SK-MEL-5 (cell line): ENCODE data around the gene TLCD3A. TPM values are rescaled to one million over a fixed set of nuclear protein-coding genes. Genes with fewer than 3 reads are reported as not detected.
A peak's percentile ranks its signal among the peaks of the same experiment; 100 is the strongest.

Experiments
- DNase-seq: peaks from one replicate; pipeline ENCODE4 v3.0.0-alpha.2; 2016; ENCODE audit warnings: low read depth, low spot score
- in situ Hi-C: cut with HindIII; loops from 2 replicates; pipeline ENCODE4 v1.10.0; 2016; ENCODE audit warnings: low sequenced_read_pairs, high pct_unique_total_duplicates, low pct_unique_long_range_greater_than_20kb
- total RNA-seq: library from RNA; depleted of rRNA; stranded (reverse); fragments of >200 nt; shearing (Covaris generic); gene quantifications from 2 replicates; pipeline ENCODE4 v1.2.3, GENCODE V29; 2014

The TLCD3A gene
- total RNA-seq, 1 experiment from 2014 or later, result 23.2 TPM

DNA sequence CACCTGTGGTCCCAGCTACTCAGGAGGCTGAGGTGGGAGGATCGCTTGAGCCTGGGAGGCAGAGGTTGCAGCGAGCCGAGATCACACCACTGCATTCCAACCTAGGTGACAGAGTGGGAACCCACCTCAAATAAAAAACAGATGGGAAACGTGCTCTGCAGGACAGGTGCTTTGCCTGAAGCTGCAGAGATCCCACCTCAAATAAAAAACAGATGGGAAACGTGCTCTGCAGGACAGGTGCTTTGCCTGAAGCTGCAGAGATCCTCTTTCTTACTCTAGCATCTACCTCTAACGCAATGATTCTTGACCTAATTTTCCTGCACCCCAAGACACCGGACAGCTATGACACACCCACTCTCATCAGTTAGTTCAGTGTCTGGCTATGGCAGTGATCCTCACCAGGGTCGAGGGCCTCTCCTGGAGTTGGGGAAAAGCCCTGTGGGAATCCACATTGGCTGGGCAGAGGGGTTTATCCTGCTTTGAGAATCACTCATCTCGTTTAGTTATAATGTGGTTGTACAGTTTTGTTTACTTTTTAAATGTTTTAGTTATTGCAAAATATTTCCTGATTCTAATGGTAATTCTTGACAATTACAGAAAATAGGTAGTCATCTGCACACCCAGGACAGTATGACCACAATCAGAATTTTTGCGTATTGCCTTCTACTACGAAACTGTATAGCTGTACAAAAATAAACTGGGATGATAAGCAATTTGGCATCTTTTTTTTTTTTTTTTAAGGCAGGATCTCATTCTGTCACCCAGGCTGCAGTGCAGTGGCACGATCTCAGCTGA, 29.1 kb upstream of the TLCD3A start:
- in situ Hi-C loops, result no loop called here
- DNase-seq, result no peak

DNA sequence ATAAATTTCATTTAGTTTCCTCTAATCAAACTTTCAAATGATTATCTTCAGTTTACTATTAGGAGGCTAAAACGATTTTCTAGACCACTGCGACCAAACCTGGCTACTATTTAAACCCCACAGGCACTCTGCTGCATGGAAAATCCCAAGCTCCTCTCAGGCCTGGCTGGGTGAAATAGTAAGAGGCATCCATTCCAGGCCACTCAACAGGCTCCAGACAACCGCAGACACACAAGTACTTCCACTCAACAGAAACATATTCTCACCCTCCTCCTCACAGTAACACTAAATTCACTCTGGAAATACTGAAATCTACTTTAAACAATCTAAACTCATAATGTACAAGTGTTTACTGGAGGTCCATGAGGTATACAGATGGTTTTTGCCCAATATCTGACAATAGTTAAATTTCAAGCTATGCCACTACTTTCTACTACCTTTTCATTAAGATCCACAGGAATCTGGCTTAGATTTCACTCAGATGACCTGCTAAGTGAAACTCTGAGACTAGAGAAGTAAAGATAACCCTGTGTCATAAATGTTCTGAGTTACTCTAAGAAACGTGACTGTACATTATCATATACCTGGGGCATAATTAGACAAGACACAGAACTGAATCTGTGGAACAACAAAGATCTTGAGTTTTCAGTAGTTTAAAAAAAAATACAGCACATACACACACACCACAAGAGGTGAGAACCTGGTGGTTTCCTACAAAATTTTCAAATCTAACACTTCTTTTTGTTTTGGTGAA, 28.1 kb upstream of the TLCD3A start:
- in situ Hi-C loops, result no loop called here

DNA sequence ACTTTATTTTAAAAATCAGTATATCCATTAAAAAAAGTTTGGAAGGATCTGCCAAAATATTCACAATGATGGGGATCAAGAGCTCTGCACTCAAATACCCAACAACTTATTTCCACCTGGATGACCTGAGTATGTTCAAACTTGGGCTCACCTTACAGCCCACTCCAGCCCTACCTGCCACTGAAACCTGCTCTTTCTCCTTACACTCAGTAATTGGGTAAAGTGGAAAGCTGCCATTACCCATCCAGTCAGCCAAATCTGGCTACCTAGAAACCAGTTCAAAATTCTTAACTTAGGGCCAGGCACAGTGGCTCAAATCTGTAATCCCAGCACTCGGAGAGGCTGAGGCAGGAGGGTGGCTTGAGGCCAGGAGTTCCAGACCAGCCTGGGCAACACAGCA, 27.4 kb upstream of the TLCD3A start:
- in situ Hi-C loops, result no loop called here
- no peak for DNase-seq

More for the DNA sequence above, 28.1 kb upstream of the TLCD3A start:
- DNase-seq, result no peak

DNA sequence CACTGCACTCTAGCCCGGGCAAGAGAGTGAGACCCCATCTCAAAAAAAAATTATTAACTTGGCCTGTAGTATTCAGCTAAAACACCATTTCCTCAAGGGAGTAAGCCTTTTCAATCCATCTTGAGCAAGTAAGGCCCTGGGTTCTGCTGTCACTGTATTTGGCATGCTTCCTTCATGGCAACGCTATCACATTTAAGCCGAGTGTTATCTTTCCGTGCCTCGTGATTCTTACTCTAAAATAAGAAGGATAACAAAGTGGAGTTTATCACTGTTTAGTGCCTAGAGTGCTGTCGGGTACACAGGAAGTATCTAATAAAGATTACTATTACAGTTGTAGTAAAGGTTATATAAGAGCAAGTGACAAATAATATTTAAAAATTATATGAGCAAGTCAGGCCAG, 26.5 kb upstream of the TLCD3A start:
- in situ Hi-C loops, result no loop called here
- no peak for DNase-seq

DNA sequence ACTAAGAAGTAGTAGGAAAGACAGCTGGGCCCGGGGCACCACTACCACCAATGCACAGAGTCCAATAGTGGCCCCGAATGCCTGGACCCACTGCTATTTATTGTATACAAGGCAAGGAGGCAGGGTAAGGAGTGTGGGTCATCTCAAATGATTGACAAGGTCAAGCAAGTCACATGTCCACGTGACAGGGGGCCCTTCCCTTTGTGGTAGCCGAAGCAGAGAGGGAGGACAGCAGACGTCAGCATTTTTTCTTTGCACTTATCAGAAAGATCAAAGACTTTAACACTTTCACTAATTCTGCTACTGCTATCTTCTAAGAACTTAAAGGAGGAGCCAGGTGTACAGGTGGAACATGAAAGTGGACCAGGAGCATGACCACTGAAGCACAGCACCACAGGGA, 24.3 kb upstream of the TLCD3A start:
- DNase-seq, result no peak
- in situ Hi-C loops, result no loop called here

DNA sequence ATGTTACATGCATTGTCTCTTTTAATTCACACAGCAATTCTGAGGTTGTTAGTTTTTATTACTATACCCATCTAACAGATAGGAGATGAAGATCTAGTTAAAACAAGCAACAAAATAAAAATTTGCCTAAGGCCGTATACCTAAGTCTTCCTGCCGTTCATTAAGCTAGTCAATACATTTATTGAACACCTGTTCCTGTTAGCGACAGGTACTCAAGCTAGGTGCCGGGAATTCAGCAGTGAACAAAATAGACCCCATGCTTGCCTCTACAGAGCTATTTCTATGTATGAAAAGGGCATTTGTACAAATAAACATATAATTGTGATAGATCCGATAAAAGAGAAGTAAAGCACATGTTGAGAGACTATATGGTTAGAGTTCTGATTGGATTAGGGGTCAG, 14.3 kb upstream of the TLCD3A start:
- in situ Hi-C loops, result no loop called here

DNA sequence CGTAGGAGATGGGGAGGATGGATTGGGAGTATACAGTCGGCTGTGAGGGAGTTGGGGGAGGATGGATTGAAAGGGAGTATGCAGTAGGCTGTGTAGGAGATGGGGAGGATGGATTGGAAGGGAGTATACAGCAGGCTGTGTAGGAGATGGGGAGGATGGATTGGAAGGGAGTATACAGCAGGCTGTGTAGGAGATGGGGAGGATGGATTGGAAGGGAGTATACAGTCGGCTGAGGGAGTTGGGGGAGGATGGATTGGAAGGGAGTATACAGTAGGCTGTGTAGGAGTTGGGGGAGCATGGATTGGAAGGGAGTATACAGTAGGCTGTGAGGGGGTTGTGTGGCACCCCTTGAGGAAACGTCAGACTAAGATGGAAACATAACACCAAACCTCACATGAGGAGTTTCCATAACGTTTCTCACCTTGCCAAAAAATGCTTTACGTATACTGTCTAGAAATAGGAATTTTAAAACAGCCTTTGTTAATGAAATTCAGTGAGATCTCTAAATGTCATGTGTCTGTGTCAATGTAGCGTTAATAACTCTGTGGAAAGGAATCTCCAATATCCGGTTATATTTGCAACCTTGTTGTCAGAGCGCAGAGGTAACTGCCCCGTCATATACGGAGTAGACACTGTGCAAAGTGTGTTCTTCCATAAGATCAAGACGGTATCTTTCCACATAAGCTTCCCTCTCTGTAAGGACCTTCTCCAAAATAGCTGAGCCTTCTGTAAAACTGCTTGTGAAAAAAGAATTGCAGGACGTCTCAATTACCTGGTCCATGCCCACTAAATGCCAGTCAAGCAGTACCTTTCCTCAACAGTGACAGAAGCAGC, 11.5 kb upstream of the TLCD3A start:
- in situ Hi-C loops, result no loop called here

More for the DNA sequence above, 14.3 kb upstream of the TLCD3A start:
- DNase-seq, result no peak

DNA sequence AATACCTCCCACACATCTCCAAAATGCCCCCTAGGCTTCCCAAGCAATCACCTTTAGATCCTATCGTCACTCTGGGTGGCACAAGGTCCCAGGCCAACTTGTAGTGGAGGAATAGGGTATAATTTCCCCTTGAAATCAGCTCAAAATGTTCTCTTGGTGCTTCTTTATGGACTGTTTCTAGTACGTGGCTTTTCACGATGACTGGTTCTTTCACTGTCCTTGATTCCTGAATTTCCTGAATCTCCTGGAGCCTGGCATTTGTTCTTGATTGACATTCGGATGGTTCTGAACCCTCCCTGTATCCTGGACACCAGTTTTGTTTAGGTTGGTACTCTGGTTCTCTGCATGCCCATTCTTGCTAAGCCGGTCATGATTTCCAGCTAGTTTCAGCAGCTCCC, 10.9 kb upstream of the TLCD3A start:
- DNase-seq, result no peak
- in situ Hi-C loops, result no loop called here

More for the DNA sequence above, 11.5 kb upstream of the TLCD3A start:
- DNase-seq, result no peak

DNA sequence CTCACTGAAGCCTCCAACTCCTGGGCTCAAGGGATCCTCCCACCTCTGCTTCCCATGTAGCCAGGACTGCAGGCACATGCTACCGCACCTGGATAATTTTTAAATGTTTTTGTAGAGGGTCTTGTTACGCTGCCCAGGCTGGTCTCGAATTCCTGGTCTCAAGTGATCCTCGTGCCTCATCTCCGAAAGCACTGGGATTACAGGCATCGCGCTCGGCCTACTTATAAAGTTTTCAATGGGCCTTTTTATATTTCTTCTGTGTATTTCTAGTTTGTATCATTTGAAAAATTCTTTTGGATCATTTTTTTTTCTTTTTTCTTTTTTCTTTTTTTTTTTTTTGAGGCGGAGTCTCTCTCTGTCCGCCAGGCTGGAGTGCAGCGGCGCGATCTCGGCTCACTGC, 7.3 kb upstream of the TLCD3A start:
- in situ Hi-C loops, result no loop called here
- DNase-seq, result no peak

DNA sequence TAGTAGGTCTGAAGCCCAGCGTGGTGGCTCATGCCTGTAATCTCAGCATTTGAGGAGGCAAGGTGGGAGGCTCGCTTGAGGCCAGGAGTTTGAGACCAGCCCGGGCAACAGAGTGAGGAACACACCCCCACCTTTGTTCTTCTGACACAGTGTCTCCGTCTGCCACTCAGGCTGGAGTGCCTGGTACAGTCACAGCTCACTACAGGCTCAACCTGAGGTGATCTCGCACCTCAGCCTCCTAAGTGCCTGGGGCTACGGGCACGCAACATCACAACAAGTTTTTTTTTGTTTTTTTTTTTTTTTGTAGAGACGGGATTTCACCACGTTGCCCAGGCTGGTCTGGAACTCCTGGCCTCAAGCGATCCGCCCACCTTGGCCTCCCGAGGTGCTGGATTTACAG, 6.7 kb upstream of the TLCD3A start:
- in situ Hi-C loops, result no loop called here
- no peak for DNase-seq

DNA sequence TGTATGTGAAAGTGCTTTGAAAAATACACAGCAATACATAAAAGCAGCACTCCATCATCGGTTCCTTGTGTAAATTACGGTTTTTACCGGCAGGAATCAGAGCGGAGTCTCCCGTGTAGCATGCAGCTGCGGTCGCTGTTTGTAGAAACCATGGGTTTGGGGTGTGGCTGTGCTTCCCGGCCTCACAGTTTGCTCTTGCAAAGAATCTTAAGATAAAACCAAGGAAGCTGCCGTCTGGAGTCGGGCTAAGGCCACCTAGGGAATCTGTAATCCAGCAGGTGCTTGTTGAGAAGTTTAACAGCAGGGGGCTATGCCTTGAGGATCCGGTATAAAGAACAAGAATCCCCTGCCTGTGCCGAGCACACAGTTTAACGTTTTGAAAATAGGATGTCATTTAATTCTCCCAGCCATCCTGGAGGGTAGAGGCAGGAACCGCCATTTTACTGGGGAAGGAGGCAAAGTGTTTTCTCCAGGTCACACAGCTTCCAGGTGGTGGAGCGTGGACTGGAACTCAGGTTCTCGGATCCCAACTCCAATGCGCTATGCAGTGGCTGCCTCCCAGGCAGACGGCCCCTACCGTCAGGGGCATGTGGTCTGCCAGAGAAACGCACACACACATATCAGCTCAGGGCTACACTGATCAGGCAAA, 6.0 kb upstream of the TLCD3A start:
- in situ Hi-C loops, result no loop called here
- no peak for DNase-seq

DNA sequence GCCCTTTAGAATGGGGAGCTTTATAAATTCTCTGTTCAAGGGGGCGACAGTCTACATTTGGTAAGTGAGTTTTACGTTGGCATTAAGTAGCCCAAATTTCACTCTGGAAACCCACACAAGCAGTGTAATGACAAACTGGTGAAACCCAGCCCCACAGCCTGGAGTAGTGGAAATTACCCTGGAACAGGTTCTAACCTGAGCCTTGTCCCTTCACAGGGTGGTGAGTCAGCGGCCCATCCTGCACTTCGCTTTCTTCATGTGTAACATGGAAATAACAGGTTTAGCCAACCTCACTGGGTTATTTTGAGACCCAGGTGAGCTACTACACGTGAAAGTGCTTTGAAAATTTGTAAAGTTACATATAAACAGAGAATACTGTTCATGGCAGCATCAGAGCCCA, 3.5 kb upstream of the TLCD3A start:
- DNase-seq, result no peak
- in situ Hi-C loops, result no loop called here

DNA sequence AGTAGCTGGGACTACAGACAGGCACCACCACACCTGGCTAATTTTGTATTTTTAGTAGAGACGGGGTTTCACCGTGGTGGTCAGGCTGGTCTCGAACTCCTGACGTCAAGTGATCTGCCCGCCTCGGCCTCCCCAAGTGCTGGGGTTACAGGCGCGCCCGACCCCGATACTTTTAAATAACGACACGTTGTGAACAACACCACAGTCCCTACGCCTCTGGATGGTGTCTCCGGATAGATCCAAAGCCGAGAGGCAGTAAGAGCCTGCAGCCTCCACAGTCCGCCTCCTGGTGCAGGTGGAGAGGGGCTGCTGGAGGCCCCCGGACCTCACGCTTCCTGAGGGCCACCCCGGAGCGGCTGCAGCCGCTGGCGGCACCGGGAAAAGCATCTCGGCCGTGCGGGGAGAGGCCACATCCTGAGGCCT, 741 bp upstream of the TLCD3A start:
- in situ Hi-C loops, result no loop called here

DNA sequence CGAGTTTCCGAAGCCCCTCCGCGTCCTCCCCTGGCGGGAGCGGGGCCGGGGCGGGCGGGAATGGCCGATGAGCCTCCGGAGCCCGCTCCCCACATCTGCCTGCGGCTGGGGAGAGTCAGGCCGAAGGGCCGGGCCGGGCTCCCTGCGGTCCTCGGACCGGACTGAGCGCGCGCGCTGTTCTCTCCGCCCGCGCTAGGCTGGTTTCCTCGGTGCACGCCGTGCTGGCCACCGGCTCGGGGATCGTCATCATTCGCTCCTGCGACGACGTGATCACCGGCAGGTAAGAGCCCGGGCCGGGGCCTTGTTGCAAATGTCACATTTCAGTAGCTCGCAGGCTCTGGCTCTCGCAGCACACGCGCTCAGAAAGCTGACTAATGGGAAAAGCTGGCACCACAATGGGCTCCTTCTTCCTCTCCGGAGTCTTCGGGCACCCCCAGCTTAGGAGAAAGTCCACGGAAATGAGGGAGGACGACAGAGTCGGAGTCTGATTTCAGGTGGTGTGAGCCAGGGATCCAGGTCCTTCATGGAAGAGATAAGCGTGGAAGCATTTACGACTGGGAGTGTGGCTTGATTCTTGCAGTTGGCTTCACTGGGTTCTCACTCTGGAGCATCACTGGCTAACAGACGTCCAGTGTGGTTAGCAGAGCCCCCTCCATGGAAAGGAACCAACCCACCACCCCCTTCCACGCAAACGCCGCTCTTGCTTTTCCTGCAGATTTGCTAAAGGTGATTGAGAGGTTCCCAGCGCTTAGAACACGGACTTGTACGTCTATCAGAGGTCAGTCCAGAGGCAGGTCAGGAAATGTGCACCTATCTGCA, 715 bp downstream of the TLCD3A start:
- DNase-seq, result peak; percentile 46
- in situ Hi-C loops, result no loop called here

More for the DNA sequence above, 741 bp upstream of the TLCD3A start:
- DNase-seq, result no peak

DNA sequence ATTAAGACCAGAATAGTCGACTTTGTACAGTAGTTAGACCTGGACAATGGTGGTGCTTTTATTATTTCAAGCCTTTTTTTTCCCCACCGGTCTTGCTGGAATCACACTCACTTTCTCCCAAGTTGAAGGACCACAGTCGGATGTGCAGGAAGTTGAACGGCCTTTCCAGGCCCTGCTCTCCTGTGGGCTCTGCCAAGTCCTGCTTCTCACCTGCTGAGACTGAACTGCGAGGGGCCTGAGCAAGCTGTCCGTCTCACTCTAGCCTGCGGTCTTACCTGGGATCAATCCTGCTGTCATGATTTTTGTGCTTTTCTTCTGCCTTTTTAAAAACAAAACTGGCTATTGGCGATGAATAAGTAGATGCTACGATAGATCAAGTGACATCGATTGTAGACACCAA, 1.3 kb downstream of the TLCD3A start:
- DNase-seq, result no peak

DNA sequence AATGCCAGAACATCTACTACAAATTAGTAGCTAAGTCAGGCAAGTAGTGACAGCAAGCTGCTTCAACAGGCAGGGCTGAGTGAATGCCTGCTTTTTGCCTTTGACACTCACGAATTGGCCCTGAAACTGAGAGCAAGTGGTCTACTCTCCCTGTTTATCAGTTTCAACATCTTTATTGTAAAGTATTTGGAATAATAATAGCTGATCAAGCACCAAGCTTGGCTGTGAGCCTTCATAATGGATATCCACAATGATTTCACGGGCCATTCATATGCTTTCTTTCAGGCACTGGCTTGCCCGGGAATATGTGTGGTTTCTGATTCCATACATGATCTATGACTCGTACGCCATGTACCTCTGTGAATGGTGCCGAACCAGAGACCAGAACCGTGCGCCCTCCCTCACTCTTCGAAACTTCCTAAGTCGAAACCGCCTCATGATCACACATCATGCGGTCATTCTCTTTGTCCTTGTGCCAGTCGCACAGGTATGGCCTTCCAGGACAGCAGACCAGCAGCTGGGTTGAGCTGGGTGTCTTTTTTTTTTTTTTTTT, 5.2 kb downstream of the TLCD3A start:
- in situ Hi-C loops, result no loop called here
- no peak for DNase-seq

More for the DNA sequence above, 1.3 kb downstream of the TLCD3A start:
- in situ Hi-C loops, result no loop called here
